ENCODE data around the gene GRID1. TPM values are rescaled to one million over a fixed set of nuclear protein-coding genes. Genes with fewer than 3 reads are reported as not detected.

GRID1 gene
- polyA plus RNA-seq, 1 donor (not counting 4 experiments of a cell fraction or from before 2014, with no cell fraction given) = 0.01 TPM

DNA sequence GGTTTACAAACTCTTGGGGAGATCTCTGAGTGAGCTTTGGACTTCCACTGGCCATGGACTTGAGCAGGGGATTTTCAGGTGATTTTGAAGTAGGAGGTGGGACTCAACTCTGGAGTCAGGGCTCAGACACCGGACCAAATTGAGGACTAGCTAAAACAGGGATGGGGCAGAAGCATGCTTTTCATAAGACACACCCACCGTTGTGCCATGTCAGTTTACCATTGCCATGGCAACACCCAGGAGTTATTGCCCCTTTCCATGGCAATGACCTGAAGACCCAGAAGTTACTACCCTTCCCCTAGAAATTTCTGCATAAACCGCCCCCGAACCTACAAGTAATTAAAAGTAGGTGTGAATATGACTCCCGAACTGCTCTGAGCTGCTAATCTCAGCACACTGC, 320.7 kb downstream of the GRID1 start:
- no peaks in the 10 kb centered on the region for H3K79me2 ChIP-seq (ENCODE audit: control insufficient read depth, insufficient read depth, low read length)

DNA sequence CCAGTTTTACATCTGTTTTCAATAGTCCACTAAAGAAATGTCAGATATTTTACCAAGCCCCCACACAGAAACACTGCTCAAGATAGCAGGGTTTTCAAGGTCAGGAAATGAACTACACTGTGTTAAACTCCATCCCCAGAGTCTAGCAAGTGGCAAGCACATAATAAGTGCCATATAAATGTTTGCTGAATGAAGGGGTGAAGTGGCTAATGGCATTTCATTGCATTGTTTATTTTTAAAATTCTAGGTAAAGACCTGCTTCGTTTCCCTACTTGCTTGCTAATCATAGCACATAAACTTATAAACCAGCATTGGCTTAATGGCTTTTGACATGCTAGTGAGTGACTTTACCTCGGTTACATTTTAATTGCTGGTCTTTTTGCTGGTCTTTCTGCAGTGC, 322.6 kb downstream of the GRID1 start:
- Histone ChIP-seq H3K4me2 (ENCODE audit: control insufficient read depth, extremely low read depth, insufficient read depth, low read depth, low read length) (no peak overlapping the region), H3K27me3 (ENCODE audit: control insufficient read depth, extremely low read depth, insufficient read depth, low read length) (no peaks in the 10 kb centered on the region), H3K9ac (ENCODE audit: control insufficient read depth, extremely low read depth, insufficient read depth, low read length) (no peak overlapping the region), H3K4me1 (ENCODE audit: control insufficient read depth, extremely low read depth, insufficient read depth, low read length) (peaks cover 8% of the 10 kb centered on the region), H3K9me3 (ENCODE audit: control insufficient read depth, low read depth, low read length) (no peaks in the 10 kb centered on the region), H3K36me3 (ENCODE audit: control insufficient read depth in 2 of 2, extremely low read depth in 1 of 2, insufficient read depth in 2 of 2, low read length in 2 of 2) (no peaks in the 10 kb centered on the region), H3K9me1 (ENCODE audit: control insufficient read depth, extremely low read depth, insufficient read depth, low read length) (no peaks in the 10 kb centered on the region), H2AFZ (ENCODE audit: control insufficient read depth, low read length) (no peak overlapping the region), H4K20me1 (ENCODE audit: control insufficient read depth, extremely low read depth, insufficient read depth, low read length) (no peaks in the 10 kb centered on the region), H3K27ac (ENCODE audit: control insufficient read depth, insufficient read depth, low read length) (no peak overlapping the region), H3K79me2 (ENCODE audit: control insufficient read depth, insufficient read depth, low read length) (no peaks in the 10 kb centered on the region), H3K4me3 (ENCODE audit: control insufficient read depth in 2 of 3, extremely low read depth in 1 of 3, insufficient read depth in 2 of 3, low read depth in 1 of 3, low read length in 3 of 3) (no peak overlapping the region)
- DNase-seq (ENCODE audit: low read depth, low spot score) (no peak), FAIRE-seq (no peak)
- dilution Hi-C loops (cut with MboI; ENCODE audit: extremely low pct_ligation_motif_present, low sequenced_read_pairs) = no loop called here
- TF ChIP-seq, protein P1, sequence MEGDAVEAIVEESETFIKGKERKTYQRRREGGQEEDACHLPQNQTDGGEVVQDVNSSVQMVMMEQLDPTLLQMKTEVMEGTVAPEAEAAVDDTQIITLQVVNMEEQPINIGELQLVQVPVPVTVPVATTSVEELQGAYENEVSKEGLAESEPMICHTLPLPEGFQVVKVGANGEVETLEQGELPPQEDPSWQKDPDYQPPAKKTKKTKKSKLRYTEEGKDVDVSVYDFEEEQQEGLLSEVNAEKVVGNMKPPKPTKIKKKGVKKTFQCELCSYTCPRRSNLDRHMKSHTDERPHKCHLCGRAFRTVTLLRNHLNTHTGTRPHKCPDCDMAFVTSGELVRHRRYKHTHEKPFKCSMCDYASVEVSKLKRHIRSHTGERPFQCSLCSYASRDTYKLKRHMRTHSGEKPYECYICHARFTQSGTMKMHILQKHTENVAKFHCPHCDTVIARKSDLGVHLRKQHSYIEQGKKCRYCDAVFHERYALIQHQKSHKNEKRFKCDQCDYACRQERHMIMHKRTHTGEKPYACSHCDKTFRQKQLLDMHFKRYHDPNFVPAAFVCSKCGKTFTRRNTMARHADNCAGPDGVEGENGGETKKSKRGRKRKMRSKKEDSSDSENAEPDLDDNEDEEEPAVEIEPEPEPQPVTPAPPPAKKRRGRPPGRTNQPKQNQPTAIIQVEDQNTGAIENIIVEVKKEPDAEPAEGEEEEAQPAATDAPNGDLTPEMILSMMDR (optimal IDR thresholded peaks at IDR 0.05 in 1 of 3, IDR thresholded peaks at IDR 0.05 in 1 of 3, conservative IDR thresholded peaks at IDR 0.05 in 1 of 3; ENCODE audit: extremely low read depth in 1 of 3, insufficient read depth in 2 of 3, low read length in 3 of 3) = no peak

More for the DNA sequence above, 320.7 kb downstream of the GRID1 start:
- Histone ChIP-seq H3K4me1 (ENCODE audit: control insufficient read depth, extremely low read depth, insufficient read depth, low read length) (peaks cover 8% of the 10 kb centered on the region), H3K27ac (ENCODE audit: control insufficient read depth, insufficient read depth, low read length) (no peak overlapping the region), H3K4me3 (ENCODE audit: control insufficient read depth in 2 of 3, extremely low read depth in 1 of 3, insufficient read depth in 2 of 3, low read depth in 1 of 3, low read length in 3 of 3) (no peak overlapping the region), H3K9me3 (ENCODE audit: control insufficient read depth, low read depth, low read length) (no peaks in the 10 kb centered on the region), H2AFZ (ENCODE audit: control insufficient read depth, low read length) (no peak overlapping the region), H3K4me2 (ENCODE audit: control insufficient read depth, extremely low read depth, insufficient read depth, low read depth, low read length) (no peak overlapping the region), H4K20me1 (ENCODE audit: control insufficient read depth, extremely low read depth, insufficient read depth, low read length) (no peaks in the 10 kb centered on the region), H3K27me3 (ENCODE audit: control insufficient read depth, extremely low read depth, insufficient read depth, low read length) (no peaks in the 10 kb centered on the region), H3K9ac (ENCODE audit: control insufficient read depth, extremely low read depth, insufficient read depth, low read length) (no peak overlapping the region), H3K9me1 (ENCODE audit: control insufficient read depth, extremely low read depth, insufficient read depth, low read length) (no peaks in the 10 kb centered on the region), H3K36me3 (ENCODE audit: control insufficient read depth in 2 of 2, extremely low read depth in 1 of 2, insufficient read depth in 2 of 2, low read length in 2 of 2) (no peaks in the 10 kb centered on the region)
- dilution Hi-C loops (cut with MboI; ENCODE audit: extremely low pct_ligation_motif_present, low sequenced_read_pairs) = no loop called here
- TF ChIP-seq, protein P1 (optimal IDR thresholded peaks at IDR 0.05 in 1 of 3, IDR thresholded peaks at IDR 0.05 in 1 of 3, conservative IDR thresholded peaks at IDR 0.05 in 1 of 3; ENCODE audit: extremely low read depth in 1 of 3, insufficient read depth in 2 of 3, low read length in 3 of 3) = no peak
- TF ChIP-seq EZH2 (IDR thresholded peaks at IDR 0.05; ENCODE audit: low read length) = no peak
- no peak for FAIRE-seq
- no peak for DNase-seq (ENCODE audit: low read depth, low spot score)
